ENCODE results near the gene CREG2. TPM values are rescaled to one million over a fixed set of nuclear protein-coding genes. Genes with fewer than 3 reads are reported as not detected.

Gene CREG2
- total RNA-seq, 4 donors from 2014 or later: 0.04 to 0.54 TPM; not detected in 2

DNA sequence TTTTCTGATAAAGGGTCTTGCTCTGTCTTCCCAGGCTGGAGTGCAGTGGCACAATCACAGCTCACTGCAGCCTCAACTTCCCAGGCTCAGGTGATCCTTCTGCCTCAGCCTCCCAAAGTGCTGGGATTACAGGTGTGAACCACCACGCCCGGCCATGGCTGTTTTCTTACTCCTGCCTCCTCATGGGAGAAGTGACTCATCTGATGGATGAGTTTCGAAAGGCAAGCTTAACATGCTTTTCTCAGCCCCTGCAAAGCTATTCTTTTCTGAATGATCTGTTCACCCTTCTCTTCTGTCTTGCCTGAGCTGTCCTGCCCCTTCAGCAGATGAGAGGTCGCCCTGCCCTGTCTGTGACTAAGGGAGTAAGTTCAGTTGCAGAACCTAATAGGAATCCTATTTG, 929 bp upstream of the CREG2 start:
- H3K27ac ChIP-seq: no peak overlapping the region
- peaks cover 0 to 21% (median 3%) of the 10 kb centered on the region in 3 donors for H3K4me1 ChIP-seq
- H3K27me3 ChIP-seq: peaks cover 87% of the 10 kb centered on the region
- H3K36me3 ChIP-seq: no peaks in the 10 kb centered on the region
- H3K4me3 ChIP-seq: no peak overlapping the region
- H3K9me3 ChIP-seq: no peaks in the 10 kb centered on the region
- 36 to 47% methylated on average over 3 to 4 of the region's 4 CpGs for WGBS, 2 donors (ENCODE audit: low coverage in 1 of 2)
- TF ChIP-seq POLR2AphosphoS5 (IDR thresholded peaks at IDR 0.05) (no peak), EP300 (IDR thresholded peaks at IDR 0.05) (no peak), POLR2A (IDR thresholded peaks at IDR 0.05) (no peak), CTCF (IDR thresholded peaks at IDR 0.05) (no peak)
- no peak for ATAC-seq

DNA sequence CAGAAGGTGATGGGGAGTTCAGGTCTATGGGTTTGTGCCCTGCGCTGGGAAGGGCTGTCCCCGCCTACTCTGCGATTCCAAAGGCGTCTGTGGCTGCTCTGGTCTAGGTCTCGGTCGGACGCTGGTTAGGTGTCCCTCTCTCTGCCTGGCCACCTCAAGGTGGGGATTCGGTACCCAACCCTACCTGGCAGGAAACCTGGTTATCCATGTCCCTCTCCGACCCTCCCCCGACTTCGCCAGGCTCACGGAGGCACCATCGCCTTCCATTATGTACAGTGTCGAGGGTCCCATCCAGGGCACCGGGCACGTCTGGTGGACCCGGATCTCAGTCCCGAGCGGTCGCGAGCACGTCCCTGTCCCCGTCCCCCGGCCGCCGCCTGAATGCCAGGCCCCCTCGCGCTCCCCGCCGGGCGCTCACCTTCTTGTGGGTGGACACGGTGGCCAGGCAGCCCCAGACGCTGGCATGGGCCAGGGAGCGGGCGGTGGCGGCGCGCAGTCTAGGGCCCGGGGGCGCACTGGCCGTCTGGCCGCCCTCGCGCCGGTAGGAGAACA, 628 bp downstream of the CREG2 start:
- Histone ChIP-seq H3K36me3 (no peaks in the 10 kb centered on the region), H3K27ac (no peak overlapping the region), H3K4me3 (peak overlapping the region in 1 of 2 donors; percentile 55), H3K4me1 (peaks cover 0 to 21% (median 3%) of the 10 kb centered on the region in 3 donors), H3K9me3 (no peaks in the 10 kb centered on the region), H3K27me3 (peaks cover 93% of the 10 kb centered on the region)
- 10 to 12% methylated on average over 2 to 13 of the region's 45 CpGs for WGBS, 2 donors (ENCODE audit: low coverage in 1 of 2)
- no peak for TF ChIP-seq EP300 (IDR thresholded peaks at IDR 0.05)
- peak; percentile 46 for ATAC-seq

DNA sequence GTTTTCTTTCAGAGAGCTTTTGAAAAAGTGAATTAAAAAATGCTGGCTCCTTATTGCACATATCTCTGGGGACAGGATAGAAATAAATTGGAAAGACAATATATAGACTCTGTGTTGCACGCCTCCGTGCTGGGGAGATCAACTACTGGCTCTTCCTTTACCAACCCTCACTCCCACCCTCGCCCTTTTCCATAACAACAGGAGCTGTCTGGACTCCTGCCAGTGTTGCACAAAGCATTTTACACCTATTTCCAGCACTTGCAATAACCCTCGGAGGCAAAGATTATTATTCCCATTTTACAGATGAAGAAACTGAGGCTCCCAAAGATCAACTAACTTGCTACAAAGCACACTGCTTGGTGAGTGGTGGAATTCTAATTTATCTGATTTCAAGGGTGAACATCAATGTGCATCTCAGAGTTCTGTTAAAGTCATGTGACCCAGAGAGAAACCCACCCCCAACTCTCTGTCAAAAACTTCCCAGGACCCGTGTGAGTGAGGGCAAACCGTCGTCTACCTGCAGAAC, 4.2 kb downstream of the CREG2 start:
- Histone ChIP-seq H3K27ac (no peak overlapping the region), H3K4me1 (peaks cover 0 to 19% (median 3%) of the 10 kb centered on the region in 3 donors), H3K9me3 (no peaks in the 10 kb centered on the region), H3K27me3 (peaks cover 65% of the 10 kb centered on the region), H3K4me3 (no peak overlapping the region), H3K36me3 (no peaks in the 10 kb centered on the region)
- no peak for ATAC-seq
- WGBS, 2 donors (ENCODE audit: low coverage in 1 of 2): 67 to 92% methylated on average over 4 of the region's 7 CpGs
- no peak for TF ChIP-seq CTCF (IDR thresholded peaks at IDR 0.05)
- TF ChIP-seq EP300 (IDR thresholded peaks at IDR 0.05): no peak
- no peak for TF ChIP-seq POLR2A (IDR thresholded peaks at IDR 0.05)
- no peak for TF ChIP-seq POLR2AphosphoS5 (IDR thresholded peaks at IDR 0.05)

- WGBS, 2 donors (ENCODE audit: low coverage in 1 of 2): 67 to 87% methylated on average over 1 to 2 of the region's 2 CpGs
- H3K4me3 ChIP-seq: no peak overlapping the region
- no peak overlapping the region for H3K27ac ChIP-seq
- ATAC-seq: no peak
- H3K9me3 ChIP-seq: no peaks in the 10 kb centered on the region
- H3K27me3 ChIP-seq: peaks cover 59% of the 10 kb centered on the region
- peaks cover 0 to 13% (median 3%) of the 10 kb centered on the region in 3 donors for H3K4me1 ChIP-seq
- TF ChIP-seq EP300 (IDR thresholded peaks at IDR 0.05): no peak
- TF ChIP-seq POLR2AphosphoS5 (IDR thresholded peaks at IDR 0.05): no peak
- no peak for TF ChIP-seq POLR2A (IDR thresholded peaks at IDR 0.05)
- no peak for TF ChIP-seq CTCF (IDR thresholded peaks at IDR 0.05)
- no peaks in the 10 kb centered on the region for H3K36me3 ChIP-seq
These were observed 4.9 kb downstream of the CREG2 start for GRCh38 chr2:101382442-101382841.

- Histone ChIP-seq H3K27ac (no peak overlapping the region), H3K9me3 (no peaks in the 10 kb centered on the region), H3K4me1 (no peaks in the 10 kb centered on the region), H3K27me3 (peaks cover 38% of the 10 kb centered on the region), H3K36me3 (no peaks in the 10 kb centered on the region), H3K4me3 (no peak overlapping the region)
- 67% methylated on average over 1 of the region's 11 CpGs; no CpG with 5 or more reads in 1 of the 2 donors for WGBS, 2 donors (ENCODE audit: low coverage in 1 of 2)
- ATAC-seq: peak; percentile 74
- no peak for TF ChIP-seq CTCF (IDR thresholded peaks at IDR 0.05)
These were observed 6.9 kb downstream of the CREG2 start for GRCh38 chr2:101380376-101380775.
